BJ (cell line): ENCODE results near the gene ZNF784. TPM values are rescaled to one million over a fixed set of nuclear protein-coding genes. Genes with fewer than 3 reads are reported as not detected.
"Not testable (repeated sequence)": the region's sequence is repeated elsewhere in the genome, so short reads cannot be mapped to it uniquely, and the experiment has no call there.

Source experiments
- CTCF ChIA-PET: fragments of 350-600 bp; formaldehyde crosslinking; extraction: SDS; loops from one replicate; lab custom pipeline; 2021; ENCODE audit warnings: antibody characterized with exemption, inconsistent platforms; lab: Yijun Ruan, JAX
- POLR2A ChIA-PET: fragments of 300-600 bp; sonication (Branson Sonifier 250); formaldehyde crosslinking; extraction: SDS; loops from one replicate; lab custom pipeline; 2021; ENCODE audit warnings: antibody characterized with exemption; lab: Charles Lee
- DNase-seq: peaks from one replicate; pipeline ENCODE4 v3.0.0-alpha.2; 2011; ENCODE audit warnings: low read depth
- H3K27me3 ChIP-seq: 2 replicates; pipeline ENCODE4 v1.6.0; 2011; ENCODE audit warnings: low read length; ENCODE audit not compliant: control insufficient read depth, insufficient read depth
- H3K36me3 ChIP-seq: 2 replicates; pipeline ENCODE4 v1.5.1; 2011; ENCODE audit warnings: low read length; ENCODE audit not compliant: control insufficient read depth, insufficient read depth
- H3K4me3 ChIP-seq: 2 replicates; pipeline ENCODE4 v1.5.1; 2011; ENCODE audit warnings: low read depth, mild to moderate bottlenecking, control low read depth, low read length
- CTCF ChIP-seq: IDR thresholded peaks from 2 replicates; pipeline ENCODE4 v1.5.1; 2011; ENCODE audit warnings: low read depth, mild to moderate bottlenecking, control low read depth, inconsistent platforms, low read length, moderate library complexity; ENCODE audit not compliant: insufficient read depth
- polyA plus RNA-seq: library from polyadenylated mRNA; depleted of rRNA; stranded (reverse); fragments of >200 nt; gene quantifications from 2 replicates; pipeline ENCODE4 v1.2.3, GENCODE V29; 2011

ZNF784 gene
- polyA plus RNA-seq, 1 experiment = 4.5 TPM

- POLR2A ChIA-PET = no interaction called here
- Histone ChIP-seq H3K36me3 (peaks cover 4% of the 10 kb centered on the region; the same call in 1 of the 2 replicates), H3K27me3 (no peaks in the 10 kb centered on the region), H3K4me3 (no peak overlapping the region)
- DNase-seq = no peak
- TF ChIP-seq CTCF = no peak
- CTCF ChIA-PET = no interaction called here
These were observed 34.3 kb downstream of the ZNF784 start for GRCh38 chr19:55590109-55590508.

GRCh38 chr19:55588738-55589137, 35.6 kb downstream of the ZNF784 start:
- Histone ChIP-seq H3K36me3 (peaks cover 4% of the 10 kb centered on the region; the same call in 1 of the 2 replicates), H3K27me3 (no peaks in the 10 kb centered on the region), H3K4me3 (no peak overlapping the region)
- CTCF ChIA-PET = no interaction called here
- DNase-seq = no peak
- no peak for TF ChIP-seq CTCF
- POLR2A ChIA-PET = no interaction called here

GRCh38 chr19:55586976-55587668, 37.2 kb downstream of the ZNF784 start:
- DNase-seq = no peak
- Histone ChIP-seq H3K4me3 (peak overlapping the region; percentile 25), H3K36me3 (0 out of 2 replicates have a peak, but pooled peaks cover 1% of the 10 kb centered on the region), H3K27me3 (no peaks in the 10 kb centered on the region)
- CTCF ChIA-PET = interaction anchor here (1.0 to 1.3 kb wide), 5 partner anchors 33 to 83 kb away, joined by 3 to 7 read pairs (median 3); no protein-coding TSS in a partner anchor
- TF ChIP-seq CTCF = no peak
- POLR2A ChIA-PET = no interaction called here

- Histone ChIP-seq H3K27me3 (no peaks in the 10 kb centered on the region), H3K36me3 (no peaks in the 10 kb centered on the region), H3K4me3 (peak overlapping the region; percentile 34)
- no peak for DNase-seq
- TF ChIP-seq CTCF = no peak
- POLR2A ChIA-PET = no interaction called here
- CTCF ChIA-PET = interaction anchor here (1.0 to 3.4 kb wide), 2 partner anchors 20 to 47 kb away, joined by 3 to 10 read pairs; partner anchors contain the start of gene ZNF865
These were observed 38.6 kb downstream of the ZNF784 start for GRCh38 chr19:55585658-55586339.

GRCh38 chr19:55584871-55585270, 39.5 kb downstream of the ZNF784 start:
- no peaks in the 10 kb centered on the region for H3K27me3 ChIP-seq
- DNase-seq = no peak
- no peaks in the 10 kb centered on the region for H3K36me3 ChIP-seq
- ChIA-PET CTCF (interaction anchor here (3.4 kb wide), 1 partner anchor 21 kb away, joined by 10 read pairs; the partner anchor contains the start of gene ZNF865), POLR2A (no interaction called here)
- no peak for TF ChIP-seq CTCF
- no peak overlapping the region for H3K4me3 ChIP-seq

GRCh38 chr19:55583897-55584296, 40.5 kb downstream of the ZNF784 start:
- ChIA-PET CTCF (interaction anchor here (0.6 to 3.4 kb wide), 5 partner anchors 15 to 283 kb away, joined by 3 to 10 read pairs (median 3); partner anchors contain the start of genes FIZ1 and ZNF865), POLR2A (interaction anchor here (0.6 kb wide), 1 partner anchor 50 kb away, joined by 4 read pairs; no protein-coding TSS in a partner anchor)
- not testable (repeated sequence) for H3K4me3 ChIP-seq, DNase-seq, H3K27me3 ChIP-seq, H3K36me3 ChIP-seq

GRCh38 chr19:55582284-55582683, 42.1 kb downstream of the ZNF784 start:
- H3K4me3 ChIP-seq, DNase-seq, CTCF ChIA-PET, H3K27me3 ChIP-seq, H3K36me3 ChIP-seq, POLR2A ChIA-PET: not testable (repeated sequence)
